HG03196 (cell line): ENCODE results near the gene FGF8.

Experiments
- ATAC-seq: cut with Tn5 transposase; IDR thresholded peaks from one replicate; pipeline ENCODE4 v1.9.1; 2021; ENCODE audit not compliant: unreplicated experiment

Gene FGF8

GRCh38 chr10:101770331-101771215 lies 5.3 kb downstream of the FGF8 start:
- ATAC-seq, result no peak

- no peak for ATAC-seq
Observed at GRCh38 chr10:101769541-101770180, 6.3 kb downstream of the FGF8 start.

GRCh38 chr10:101768791-101769170 lies 7.1 kb downstream of the FGF8 start:
- ATAC-seq, result no peak

GRCh38 chr10:101767966-101768790 lies 7.7 kb downstream of the FGF8 start:
- no peak for ATAC-seq

GRCh38 chr10:101767600-101767945 lies 8.3 kb downstream of the FGF8 start:
- ATAC-seq, result no peak

GRCh38 chr10:101766753-101767599 lies 8.9 kb downstream of the FGF8 start:
- no peak for ATAC-seq

- ATAC-seq, result no peak
Observed at GRCh38 chr10:101766306-101766705, 9.6 kb downstream of the FGF8 start.

- ATAC-seq, result no peak
Observed at GRCh38 chr10:101763141-101763846, 12.6 kb downstream of the FGF8 start.

- no peak for ATAC-seq
Observed at GRCh38 chr10:101762736-101763135, 13.2 kb downstream of the FGF8 start.

- no peak for ATAC-seq
Observed at GRCh38 chr10:101761226-101761625, 14.7 kb downstream of the FGF8 start.

GRCh38 chr10:101760510-101760909 lies 15.4 kb downstream of the FGF8 start:
- no peak for ATAC-seq

- no peak for ATAC-seq
Observed at GRCh38 chr10:101759309-101760247, 16.3 kb downstream of the FGF8 start.

- ATAC-seq, result no peak
Observed at GRCh38 chr10:101758858-101759257, 17.1 kb downstream of the FGF8 start.

- no peak for ATAC-seq
Observed at GRCh38 chr10:101752241-101752640, 23.7 kb downstream of the FGF8 start.

- no peak for ATAC-seq
Observed at GRCh38 chr10:101749047-101750016, 26.6 kb downstream of the FGF8 start.

GRCh38 chr10:101748496-101748895 lies 27.4 kb downstream of the FGF8 start:
- no peak for ATAC-seq

GRCh38 chr10:101745074-101745696 lies 30.7 kb downstream of the FGF8 start:
- ATAC-seq, result no peak
